GM18868 (cell line): Measurements from ENCODE around the gene SNPH.

ENCODE experiments used
- ATAC-seq: cut with Tn5 transposase; IDR thresholded peaks from one replicate; pipeline ENCODE4 v1.9.1; 2021; ENCODE audit warnings: mild to moderate bottlenecking, moderate library complexity; ENCODE audit not compliant: unreplicated experiment

SNPH gene

GRCh38 chr20:1263853-1264252, 2.2 kb upstream of the SNPH start:
- no peak for ATAC-seq

DNA sequence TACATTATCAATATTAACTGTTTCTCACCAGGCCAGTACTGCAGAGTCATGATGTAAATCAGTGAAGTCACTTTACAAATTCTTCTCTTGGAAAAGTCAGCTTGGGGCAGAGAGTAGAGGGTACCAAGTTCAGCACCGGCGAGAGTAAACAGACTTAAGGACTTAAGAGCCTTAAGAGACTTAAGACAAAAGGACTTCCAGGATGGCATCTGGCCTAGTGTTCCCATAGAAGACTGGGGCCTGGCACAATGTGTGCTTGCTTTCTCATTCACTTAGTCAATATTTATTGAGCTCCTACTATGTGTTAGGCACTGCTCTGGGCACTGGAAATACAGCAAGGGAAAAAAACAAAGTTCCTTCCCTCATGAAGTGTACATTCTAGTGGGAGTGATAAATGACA, 1.4 kb upstream of the SNPH start:
- ATAC-seq = no peak

- ATAC-seq = no peak
These were observed 723 bp upstream of the SNPH start for GRCh38 chr20:1265226-1265915.

- ATAC-seq = no peak
These were observed 253 bp upstream of the SNPH start for GRCh38 chr20:1265916-1266166.

DNA sequence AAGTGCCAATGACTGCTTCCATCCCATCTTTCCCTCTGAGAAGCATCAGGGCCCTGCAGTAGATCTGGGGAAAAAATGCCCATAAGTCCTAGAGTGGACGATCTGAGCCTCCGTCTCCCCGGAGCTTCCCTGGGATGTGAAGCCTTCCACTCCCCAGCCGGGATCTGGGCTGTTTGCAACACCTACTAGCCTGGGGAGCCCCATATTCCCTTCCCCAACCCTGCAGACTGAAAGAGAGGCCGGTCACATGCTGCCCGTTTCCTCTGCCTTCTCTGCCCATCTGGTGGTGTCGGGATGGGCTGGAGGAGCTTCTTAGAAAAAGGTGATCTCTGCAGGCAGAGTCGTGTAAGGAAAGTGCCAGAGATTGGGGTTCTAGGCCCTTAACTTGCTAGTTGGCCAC, 1.1 kb downstream of the SNPH start:
- no peak for ATAC-seq

- no peak for ATAC-seq
These were observed 1.8 kb downstream of the SNPH start for GRCh38 chr20:1267809-1268374.

DNA sequence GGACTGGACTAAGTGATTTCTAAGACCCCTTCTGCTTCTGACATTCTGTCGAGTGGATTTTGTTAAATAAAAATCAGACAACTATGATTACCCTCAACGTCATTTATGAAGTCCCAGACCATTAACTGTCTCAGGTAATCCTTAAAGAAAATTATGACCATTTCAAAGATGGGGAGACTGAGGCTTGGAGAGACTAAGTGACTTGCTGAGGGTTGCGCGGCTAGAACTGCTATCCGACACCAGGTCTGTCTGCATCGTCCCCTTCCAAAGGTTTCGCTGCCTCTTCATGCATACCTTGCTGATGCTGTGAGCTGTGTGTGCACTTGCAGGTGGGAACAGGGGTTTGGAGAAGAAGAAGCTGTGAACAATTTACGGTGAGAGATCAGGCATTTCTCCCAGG, 3.1 kb downstream of the SNPH start:
- ATAC-seq = no peak

DNA sequence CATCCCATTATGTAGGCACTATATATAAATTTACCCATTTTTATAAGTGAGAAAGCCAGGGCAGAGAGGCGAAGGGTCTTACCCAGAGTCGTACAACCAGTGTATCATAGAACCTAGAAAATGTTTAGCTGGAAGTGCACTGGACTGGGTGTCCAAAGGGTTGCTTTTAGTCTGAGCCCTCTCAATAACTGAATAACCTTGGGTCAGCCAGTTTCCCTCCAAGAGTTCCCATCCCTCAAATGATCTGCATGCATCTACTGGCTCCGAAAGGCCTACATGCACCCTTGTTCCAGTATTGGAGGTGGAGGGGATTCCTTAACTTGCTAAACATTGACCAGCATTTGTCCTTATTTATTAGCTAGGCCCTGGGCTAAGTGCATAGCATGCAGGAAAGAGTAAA, 3.8 kb downstream of the SNPH start:
- ATAC-seq = no peak

- ATAC-seq = no peak
These were observed 6.4 kb downstream of the SNPH start for GRCh38 chr20:1272368-1273100.

DNA sequence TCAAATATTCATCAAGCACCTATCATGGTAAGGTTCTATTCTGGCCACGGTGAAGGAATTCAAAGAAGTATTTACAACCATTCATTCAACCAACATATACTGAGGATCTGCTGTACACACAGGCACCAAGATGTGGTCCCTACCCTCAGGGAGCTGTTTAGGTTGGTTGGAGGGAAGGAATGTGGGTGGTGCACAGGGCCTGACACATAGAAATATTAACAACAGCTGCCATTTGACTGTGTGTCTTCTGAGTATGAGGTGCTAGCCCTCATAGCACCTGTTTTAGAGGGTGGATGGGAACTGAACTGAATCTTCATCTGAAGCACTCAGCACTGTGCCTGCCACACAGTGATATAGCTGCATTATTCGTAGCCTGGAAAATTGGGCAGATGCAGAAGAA, 7.3 kb downstream of the SNPH start:
- ATAC-seq = no peak

- no peak for ATAC-seq
These were observed 8.6 kb downstream of the SNPH start for GRCh38 chr20:1274485-1275311.

DNA sequence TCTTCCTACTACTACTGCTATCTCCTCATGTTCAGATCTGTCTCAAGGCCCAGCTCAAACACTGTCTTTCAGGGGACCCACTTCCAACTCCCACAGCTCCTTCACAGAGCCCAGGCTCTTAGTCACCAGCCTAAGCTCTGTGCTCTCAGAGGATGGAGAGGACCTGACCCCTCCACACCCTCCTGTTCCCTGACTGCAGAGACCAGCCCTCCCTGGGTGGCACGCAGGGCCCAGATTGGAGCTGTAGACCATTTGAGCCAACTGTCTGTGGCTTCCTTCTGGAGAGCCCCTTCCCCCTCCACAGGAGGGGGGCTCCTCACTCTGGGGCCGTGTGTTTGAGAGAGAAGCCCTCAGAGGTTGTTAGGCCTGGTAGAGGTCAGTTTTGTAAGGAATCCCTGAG, 9.8 kb downstream of the SNPH start:
- ATAC-seq = no peak

DNA sequence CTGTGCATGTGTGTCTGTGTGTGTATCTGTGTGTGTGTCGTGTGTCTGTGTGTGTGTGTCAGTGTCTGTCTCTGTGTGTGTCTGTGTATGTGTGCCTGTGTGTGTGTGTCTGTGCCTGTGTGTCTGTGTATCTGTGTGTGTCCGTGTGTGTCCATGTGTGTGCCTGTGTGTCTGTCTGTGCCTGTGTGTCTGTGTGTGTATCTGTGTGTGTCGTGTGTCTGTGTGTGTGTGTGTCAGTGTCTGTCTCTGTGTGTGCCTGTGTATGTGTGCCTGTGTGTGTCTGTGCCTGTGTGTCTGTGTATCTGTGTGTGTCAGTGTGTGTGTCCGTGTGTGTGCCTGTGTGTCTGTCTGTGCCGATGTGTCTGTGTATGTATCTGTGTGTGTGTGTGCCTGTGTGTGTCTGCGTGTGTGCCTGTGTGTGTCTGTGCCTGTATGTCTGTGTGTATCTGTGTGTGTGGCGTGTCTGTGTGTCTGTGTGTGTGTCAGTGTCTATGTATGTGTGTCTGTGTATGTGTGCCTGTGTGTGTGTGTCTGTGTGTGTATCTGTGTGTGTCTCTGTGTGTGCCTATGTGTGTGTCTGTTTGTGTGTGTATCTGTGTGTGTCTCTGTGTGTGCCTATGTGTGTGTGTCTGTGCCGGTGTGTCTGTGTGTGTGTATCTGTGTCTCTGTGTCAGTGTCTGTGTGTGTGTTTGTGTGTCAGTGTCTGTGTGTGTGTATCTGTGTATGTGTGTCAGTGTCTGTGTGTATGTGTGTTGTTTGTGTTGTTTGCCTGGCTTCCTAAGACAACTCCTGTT, 11.6 kb downstream of the SNPH start:
- ATAC-seq = no peak

- no peak for ATAC-seq
These were observed 12.9 kb downstream of the SNPH start for GRCh38 chr20:1278993-1279392.

DNA sequence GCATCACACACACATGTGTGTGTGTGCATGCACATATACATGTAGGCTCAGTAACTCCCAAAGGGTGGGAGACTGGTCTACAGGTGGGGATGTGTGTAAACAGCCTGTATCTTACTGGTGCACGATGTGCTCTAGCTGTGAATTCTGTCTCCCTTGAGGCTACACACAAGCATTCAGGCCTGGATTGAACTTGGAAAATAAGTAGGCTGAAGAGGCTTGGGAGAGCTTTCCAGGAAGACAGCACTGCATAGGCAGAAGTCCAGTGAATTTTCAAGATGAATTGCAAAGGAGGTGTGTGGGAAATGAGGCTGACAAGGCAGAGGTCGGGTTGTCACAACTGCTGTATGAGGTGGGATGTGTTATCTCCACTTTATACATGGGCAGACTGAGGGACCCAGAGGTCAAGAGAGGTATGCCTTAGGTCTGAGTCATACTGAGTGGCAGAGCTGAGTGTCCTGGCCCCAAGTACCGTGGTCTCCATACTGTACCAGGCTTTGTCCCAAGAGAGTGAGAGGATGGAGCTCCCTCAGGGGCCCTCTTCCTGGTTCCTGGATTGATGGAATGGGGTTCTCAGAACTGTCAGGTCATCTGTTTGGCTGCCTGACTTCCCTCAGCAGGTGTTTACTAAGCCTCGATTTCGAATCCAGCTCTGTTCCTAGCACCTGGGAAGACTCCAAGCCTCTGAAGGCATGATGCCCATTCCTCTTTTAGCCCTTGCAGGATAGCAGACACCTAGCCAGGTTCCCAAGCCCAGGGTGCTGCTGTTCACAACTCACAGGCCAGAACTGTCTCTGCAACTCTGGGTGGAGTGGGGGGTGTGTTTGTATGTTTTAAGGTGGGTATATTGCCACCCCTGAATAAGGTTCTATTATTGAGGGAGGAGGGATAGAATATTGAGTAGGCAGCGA, 14.4 kb downstream of the SNPH start:
- no peak for ATAC-seq

DNA sequence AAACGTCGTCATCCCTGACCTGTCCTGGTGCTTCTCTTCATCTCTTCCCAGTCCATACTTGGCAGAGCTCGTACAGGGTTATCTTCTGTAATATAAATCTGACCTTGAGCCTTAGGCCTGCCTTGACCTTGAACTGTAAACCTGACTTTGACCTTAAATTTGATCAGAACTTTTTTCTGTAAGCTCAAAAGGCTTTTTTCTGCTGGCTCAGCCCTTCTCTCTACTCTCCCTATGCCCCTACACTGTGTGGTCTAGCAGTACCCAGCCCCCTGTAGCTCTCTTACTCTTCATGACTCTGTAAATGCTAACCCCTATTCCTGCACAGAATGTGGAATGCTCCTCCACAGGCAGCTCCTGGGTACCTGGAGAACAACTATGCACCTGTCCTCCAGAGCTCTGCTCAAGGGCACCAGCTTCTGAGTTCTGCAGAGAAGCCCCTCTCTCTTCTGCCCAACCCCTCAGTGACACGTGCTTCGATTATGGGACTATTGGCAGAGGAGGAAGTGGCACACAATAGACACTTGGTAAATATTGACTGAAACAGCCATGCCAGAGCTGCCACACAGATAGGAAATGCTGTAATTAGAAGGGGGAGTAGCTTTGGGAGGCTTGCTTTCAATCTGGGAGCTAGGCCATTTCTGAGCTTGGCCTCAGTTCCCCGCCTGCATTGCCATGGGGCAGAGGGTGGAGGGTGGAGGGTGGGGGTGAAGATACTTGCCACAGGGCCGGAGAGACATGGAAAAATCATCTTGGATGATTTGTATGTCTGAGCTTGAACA, 15.4 kb downstream of the SNPH start:
- ATAC-seq = no peak

DNA sequence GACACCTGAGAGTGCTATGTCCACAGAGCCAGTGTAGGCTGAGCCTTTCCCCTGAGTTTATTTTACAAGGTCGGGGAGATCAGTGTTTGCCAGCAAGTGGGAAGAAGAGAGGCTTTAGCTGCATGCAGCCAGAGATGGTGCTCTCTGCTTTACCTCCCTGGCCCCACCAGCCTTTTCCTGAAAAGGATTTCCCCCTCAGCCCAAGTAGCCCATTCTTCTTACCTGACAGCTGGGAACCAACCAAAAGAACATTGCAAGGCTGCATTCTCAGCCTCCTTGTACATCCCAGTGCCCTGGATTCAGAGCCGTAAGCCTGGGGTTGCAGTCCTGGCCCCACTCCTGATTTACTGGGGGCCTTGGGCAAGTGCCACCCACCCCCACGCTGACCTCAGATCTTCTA, 16.9 kb downstream of the SNPH start:
- no peak for ATAC-seq

- no peak for ATAC-seq
These were observed 17.7 kb downstream of the SNPH start for GRCh38 chr20:1283522-1284510.
